HEK293 (cell line): ENCODE measurements around the gene ZCCHC13.

Source experiments
- CTCF ChIA-PET: fragments of 350-600 bp; formaldehyde crosslinking; extraction: SDS; loops from one replicate; lab custom pipeline; 2021; ENCODE audit warnings: antibody characterized with exemption; lab: Yijun Ruan, JAX
- POLR2A ChIA-PET: fragments of 300-600 bp; formaldehyde crosslinking; extraction: SDS; loops from one replicate; lab custom pipeline; 2020; ENCODE audit warnings: antibody characterized with exemption, inconsistent platforms; lab: Yijun Ruan, JAX
- H3K27ac ChIP-seq: fragments of 200-500 bp; sonication (Bioruptor generic); 2 replicates; pipeline ENCODE4 v1.5.1; 2014; ENCODE audit warnings: low read depth, low read length, control low read depth, inconsistent platforms; ENCODE audit errors: extremely low read depth
- H3K36me3 ChIP-seq, 2 experiments: fragments of 200-500 bp in 1 of 2; sonication (Bioruptor generic) in 1 of 2; 1 replicate in 1 of 2; 2 replicates in 1 of 2; pipeline ENCODE4 v1.5.1; 2014 to 2017; ENCODE audit warnings: inconsistent platforms in 2 of 2, low read length in 2 of 2; ENCODE audit not compliant: control insufficient read depth in 2 of 2, insufficient read depth in 1 of 2
- H3K4me1 ChIP-seq: fragments of 200-500 bp; sonication (Bioruptor generic); 2 replicates; pipeline ENCODE4 v1.5.1; 2014; ENCODE audit warnings: mild to moderate bottlenecking, low read length, inconsistent platforms; ENCODE audit not compliant: control insufficient read depth, insufficient read depth
- H3K4me3 ChIP-seq: 2 replicates; pipeline ENCODE4 v1.5.1; 2011; ENCODE audit warnings: low read depth, mild to moderate bottlenecking, control low read depth, low read length, moderate library complexity
- H3K9me3 ChIP-seq: fragments of 200-500 bp; sonication (Bioruptor generic); 2 replicates; pipeline ENCODE4 v1.5.1; 2014; ENCODE audit warnings: low read depth, low read length, inconsistent platforms; ENCODE audit not compliant: control insufficient read depth, insufficient read depth
- BCL6B ChIP-seq: fragments of 450-650 bp; formaldehyde crosslinking; IDR thresholded peaks from 2 replicates; pipeline ENCODE4 v1.5.1; 2017; ENCODE audit warnings: missing biosample characterization, missing genetic modification characterization
- HIC1 ChIP-seq: fragments of 450-650 bp; formaldehyde crosslinking; IDR thresholded peaks from 2 replicates; pipeline ENCODE4 v1.5.1; 2016; ENCODE audit warnings: missing biosample characterization, missing genetic modification characterization
- HOXD13 ChIP-seq: sonication (generic); formaldehyde crosslinking; IDR thresholded peaks from 2 replicates; pipeline ENCODE4 v1.8.0; 2022; ENCODE audit warnings: missing genetic modification reagents, borderline replicate concordance
- INSM2 ChIP-seq: fragments of 450-650 bp; formaldehyde crosslinking; IDR thresholded peaks from 2 replicates; pipeline ENCODE4 v1.5.1; 2016; ENCODE audit warnings: missing biosample characterization, missing genetic modification characterization
- PATZ1 ChIP-seq: fragments of 450-650 bp; formaldehyde crosslinking; IDR thresholded peaks from 2 replicates; pipeline ENCODE4 v1.5.1; 2016; ENCODE audit warnings: missing biosample characterization, missing genetic modification characterization
- SP7 ChIP-seq: fragments of 450-650 bp; formaldehyde crosslinking; IDR thresholded peaks from 2 replicates; pipeline ENCODE4 v1.5.1; 2016; ENCODE audit warnings: missing biosample characterization, missing genetic modification characterization
- ZNF121 ChIP-seq: fragments of 450-650 bp; formaldehyde crosslinking; IDR thresholded peaks from 2 replicates; pipeline ENCODE4 v1.5.1; 2016; ENCODE audit warnings: missing biosample characterization, missing genetic modification characterization
- ZNF202 ChIP-seq: fragments of 450-650 bp; formaldehyde crosslinking; IDR thresholded peaks from 2 replicates; pipeline ENCODE4 v1.5.1; 2016; ENCODE audit warnings: missing biosample characterization, missing genetic modification characterization, borderline replicate concordance
- ZNF266 ChIP-seq: fragments of 450-650 bp; formaldehyde crosslinking; IDR thresholded peaks from 2 replicates; pipeline ENCODE4 v1.5.1; 2016; ENCODE audit warnings: missing biosample characterization, missing genetic modification characterization, low read depth
- ZNF302 ChIP-seq: fragments of 450-650 bp; formaldehyde crosslinking; IDR thresholded peaks from 2 replicates; pipeline ENCODE4 v1.5.1; 2016; ENCODE audit warnings: missing biosample characterization, missing genetic modification characterization, low read depth
- ZNF335 ChIP-seq: fragments of 450-650 bp; formaldehyde crosslinking; conservative IDR thresholded peaks from 2 replicates; pipeline ENCODE4 v1.5.1; 2016; ENCODE audit warnings: missing biosample characterization, missing genetic modification characterization
- ZNF843 ChIP-seq: fragments of 450-650 bp; formaldehyde crosslinking; IDR thresholded peaks from 2 replicates; pipeline ENCODE4 v1.5.1; 2016; ENCODE audit warnings: missing biosample characterization, missing genetic modification characterization
- TF ChIP-seq, protein P1 (sequence below): fragments of 450-650 bp; formaldehyde crosslinking; IDR thresholded peaks from 2 replicates; pipeline ENCODE4 v1.5.1; 2016; ENCODE audit warnings: missing biosample characterization, missing genetic modification characterization

The ZCCHC13 gene

DNA sequence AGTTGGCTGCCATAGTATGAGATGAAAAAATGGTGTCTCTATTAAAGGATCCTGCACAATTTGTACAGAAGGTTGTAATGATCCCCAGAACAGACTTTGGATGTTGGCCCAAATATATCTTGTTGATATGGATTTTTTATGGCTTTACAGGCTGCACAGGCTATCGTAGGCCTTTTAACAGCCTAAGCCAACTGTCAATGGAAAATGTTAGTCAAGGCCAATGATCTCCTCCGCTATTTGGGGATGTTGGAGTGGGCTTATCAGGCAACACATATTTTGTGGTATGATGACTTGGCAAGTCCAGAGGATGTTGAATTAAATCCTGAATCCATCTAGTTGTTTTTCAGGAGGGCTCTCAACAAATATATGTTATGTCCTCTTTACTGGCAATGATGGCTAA is 42.1 kb downstream of the ZCCHC13 start (continued):
- TF ChIP-seq ZNF335 (tag by site-specific recombination) (no peak), ZNF843 (no peak)

DNA sequence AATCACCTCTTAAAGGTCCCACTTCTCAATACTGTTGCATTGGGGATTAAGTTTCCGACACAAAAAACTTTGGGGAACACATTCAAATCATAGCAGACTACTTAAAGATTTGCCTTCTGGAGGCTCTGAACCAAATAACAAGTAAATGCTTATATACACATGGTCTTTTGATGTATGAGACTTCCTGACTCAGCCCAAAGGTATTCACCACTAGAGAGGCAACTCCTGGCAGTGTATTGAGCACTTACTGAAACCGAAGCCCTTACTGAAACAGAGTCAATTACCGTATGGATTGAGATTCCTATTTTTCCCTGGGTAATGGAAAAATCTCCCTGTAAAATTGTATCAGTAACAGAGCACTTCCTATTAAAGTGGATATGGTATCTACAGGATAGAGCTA is 45.4 kb downstream of the ZCCHC13 start:
- CTCF ChIA-PET = no interaction called here

More for the DNA sequence above, 45.4 kb downstream of the ZCCHC13 start:
- Histone ChIP-seq H3K4me1 (no peaks in the 10 kb centered on the region), H3K36me3 (no peaks in the 10 kb centered on the region), H3K9me3 (no peaks in the 10 kb centered on the region), H3K4me3 (no peak overlapping the region), H3K27ac (no peak overlapping the region)
- POLR2A ChIA-PET = no interaction called here
- TF ChIP-seq, protein P1, sequence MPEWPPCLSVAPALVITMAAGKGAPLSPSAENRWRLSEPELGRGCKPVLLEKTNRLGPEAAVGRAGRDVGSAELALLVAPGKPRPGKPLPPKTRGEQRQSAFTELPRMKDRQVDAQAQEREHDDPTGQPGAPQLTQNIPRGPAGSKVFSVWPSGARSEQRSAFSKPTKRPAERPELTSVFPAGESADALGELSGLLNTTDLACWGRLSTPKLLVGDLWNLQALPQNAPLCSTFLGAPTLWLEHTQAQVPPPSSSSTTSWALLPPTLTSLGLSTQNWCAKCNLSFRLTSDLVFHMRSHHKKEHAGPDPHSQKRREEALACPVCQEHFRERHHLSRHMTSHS (tag by site-specific recombination) = no peak
- TF ChIP-seq INSM2 (tag by site-specific recombination) = no peak
- TF ChIP-seq ZNF121 = no peak
- no peak for TF ChIP-seq HIC1 (tag by site-specific recombination)
- TF ChIP-seq HOXD13 (CRISPR knock-in tag) = no peak
- TF ChIP-seq BCL6B (tag by site-specific recombination) = no peak
- no peak for TF ChIP-seq ZNF202 (tag by site-specific recombination)
- no peak for TF ChIP-seq PATZ1
- TF ChIP-seq ZNF302 (tag by site-specific recombination) = no peak
- TF ChIP-seq ZNF266 (tag by site-specific recombination) = no peak
- TF ChIP-seq SP7 (tag by site-specific recombination) = no peak
